Omental fat pad (tissue), 4 donors: ENCODE measurements around the gene URM1. TPM values are rescaled to one million over a fixed set of nuclear protein-coding genes. Genes with fewer than 3 reads are reported as not detected.

Source experiments
- ATAC-seq: fragments of 150-250 bp; one replicate; pipeline ENCODE4 v1.9.1; 2016; ENCODE audit warnings: mild to moderate bottlenecking, moderate library complexity; ENCODE audit not compliant: low FRiP score
- DNase-seq: peaks from one replicate; pipeline ENCODE4 v3.0.0-alpha.2; 2019; ENCODE audit warnings: low spot score
- total RNA-seq, 4 donors: library from RNA; depleted of rRNA; stranded (reverse); fragments of >200 nt; gene quantifications; one replicate each; pipeline ENCODE4 v1.1.0, GENCODE V29; 2016
- TF ChIP-seq, protein P1 (sequence below), 3 donors: fragments of 450-650 bp; IDR thresholded peaks; one replicate each; pipeline ENCODE4 v1.5.1; 2016 to 2017; ENCODE audit warnings: antibody characterized with exemption in 3 of 3, mild to moderate bottlenecking in 3 of 3, moderate library complexity in 2 of 3

The URM1 gene
- total RNA-seq, 4 donors from 2014 or later: 19.8 to 26.0 (median 23.8) TPM

DNA sequence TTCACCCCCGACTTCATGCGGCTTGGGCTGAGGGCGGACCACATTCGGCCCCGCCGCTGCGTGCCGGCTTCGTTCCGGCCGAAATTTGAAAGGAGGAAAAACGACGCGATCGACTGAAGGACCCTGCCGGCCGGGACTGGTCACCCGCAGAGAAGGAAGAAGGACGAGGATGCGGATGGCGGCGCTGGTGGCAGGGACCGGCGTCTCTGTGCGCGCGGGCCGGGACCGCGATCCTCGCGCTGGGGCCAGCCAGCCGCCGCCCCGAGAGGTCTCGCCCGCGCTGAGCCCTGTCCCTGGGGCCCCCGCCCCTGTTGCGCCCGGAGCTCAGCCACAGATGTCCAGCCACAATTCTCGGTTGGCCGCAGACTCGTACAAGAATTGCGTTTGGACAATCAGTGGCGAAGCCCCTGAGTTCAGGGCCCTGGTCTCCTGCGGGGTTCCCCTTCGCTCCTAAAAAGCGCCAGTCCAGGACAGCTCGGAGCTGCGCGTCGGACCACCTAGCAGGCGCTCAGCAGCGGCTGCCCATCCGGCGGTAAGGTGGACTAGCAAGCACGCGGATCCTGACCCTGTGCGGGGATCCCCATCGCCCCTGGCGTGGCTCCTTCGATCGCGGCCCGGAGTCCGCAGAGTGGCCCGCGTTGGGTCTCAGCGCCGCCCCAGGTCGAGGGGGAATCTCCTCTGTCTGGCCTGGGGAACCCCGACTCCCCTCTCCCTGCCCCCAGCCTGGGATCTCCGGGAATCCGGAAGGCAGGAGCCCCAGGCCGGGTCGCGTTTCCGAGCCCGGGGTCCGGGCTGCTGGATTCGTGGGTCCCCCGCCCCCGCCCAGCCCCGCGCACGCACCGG, 21.3 kb downstream of the URM1 start:
- ATAC-seq (no peak), DNase-seq (no peak)
- TF ChIP-seq, protein P1, sequence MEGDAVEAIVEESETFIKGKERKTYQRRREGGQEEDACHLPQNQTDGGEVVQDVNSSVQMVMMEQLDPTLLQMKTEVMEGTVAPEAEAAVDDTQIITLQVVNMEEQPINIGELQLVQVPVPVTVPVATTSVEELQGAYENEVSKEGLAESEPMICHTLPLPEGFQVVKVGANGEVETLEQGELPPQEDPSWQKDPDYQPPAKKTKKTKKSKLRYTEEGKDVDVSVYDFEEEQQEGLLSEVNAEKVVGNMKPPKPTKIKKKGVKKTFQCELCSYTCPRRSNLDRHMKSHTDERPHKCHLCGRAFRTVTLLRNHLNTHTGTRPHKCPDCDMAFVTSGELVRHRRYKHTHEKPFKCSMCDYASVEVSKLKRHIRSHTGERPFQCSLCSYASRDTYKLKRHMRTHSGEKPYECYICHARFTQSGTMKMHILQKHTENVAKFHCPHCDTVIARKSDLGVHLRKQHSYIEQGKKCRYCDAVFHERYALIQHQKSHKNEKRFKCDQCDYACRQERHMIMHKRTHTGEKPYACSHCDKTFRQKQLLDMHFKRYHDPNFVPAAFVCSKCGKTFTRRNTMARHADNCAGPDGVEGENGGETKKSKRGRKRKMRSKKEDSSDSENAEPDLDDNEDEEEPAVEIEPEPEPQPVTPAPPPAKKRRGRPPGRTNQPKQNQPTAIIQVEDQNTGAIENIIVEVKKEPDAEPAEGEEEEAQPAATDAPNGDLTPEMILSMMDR (IDR thresholded peaks at IDR 0.05): no peak

DNA sequence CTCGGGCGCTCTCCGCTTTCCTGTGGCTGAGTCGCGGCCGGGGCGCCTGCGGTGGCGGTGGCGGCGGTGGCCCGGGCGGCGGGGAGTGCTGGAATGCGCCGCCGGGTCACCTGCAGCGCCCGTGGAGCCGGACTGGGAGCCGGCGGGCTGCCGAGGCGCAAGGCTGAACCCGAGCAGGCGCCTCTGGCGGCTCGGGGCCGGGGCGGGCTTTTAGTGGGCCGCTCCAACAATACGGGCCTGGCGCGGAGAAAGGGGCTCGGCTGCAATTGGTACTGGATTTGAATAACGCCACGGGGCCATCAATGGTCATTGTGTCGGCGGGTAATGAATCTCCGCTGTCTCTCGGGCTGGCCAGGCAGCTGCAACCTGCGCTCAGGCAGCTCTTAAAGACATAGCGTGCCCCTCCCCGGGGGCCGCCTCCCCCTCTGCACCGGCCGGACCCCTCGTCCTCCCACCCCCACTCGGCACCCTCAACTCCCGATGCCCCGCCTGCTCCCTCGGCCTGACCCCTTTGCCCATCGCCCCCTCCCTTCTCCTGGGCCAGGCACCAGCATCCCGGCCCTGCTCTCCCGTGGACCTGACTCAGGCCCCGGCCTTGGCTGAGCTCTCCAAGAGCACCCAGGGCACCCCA, 22.1 kb downstream of the URM1 start:
- no peak for DNase-seq
- TF ChIP-seq, protein P1 (IDR thresholded peaks at IDR 0.05): no peak
- no peak for ATAC-seq

DNA sequence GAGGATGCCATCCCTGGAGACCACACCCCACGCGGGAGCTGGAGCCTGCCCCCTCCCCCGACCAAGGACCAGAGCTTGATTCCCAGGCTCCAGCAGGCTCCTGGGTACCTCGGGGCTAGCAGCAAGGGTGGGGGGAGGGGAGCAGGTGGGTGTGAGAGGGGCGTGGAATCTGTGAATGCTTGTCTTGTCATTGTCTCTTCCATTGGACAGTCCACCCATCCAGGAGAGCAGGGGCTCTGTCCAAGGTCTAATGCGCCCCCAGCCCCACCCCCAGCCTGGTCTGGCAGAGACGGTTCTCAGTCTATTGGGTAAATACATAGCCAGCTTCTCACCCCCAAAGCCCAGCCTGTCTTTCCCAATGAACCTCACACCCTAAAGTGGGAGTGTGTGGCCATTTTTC, 22.8 kb downstream of the URM1 start:
- DNase-seq (no peak), ATAC-seq (no peak)
- TF ChIP-seq, protein P1 (IDR thresholded peaks at IDR 0.05): no peak

DNA sequence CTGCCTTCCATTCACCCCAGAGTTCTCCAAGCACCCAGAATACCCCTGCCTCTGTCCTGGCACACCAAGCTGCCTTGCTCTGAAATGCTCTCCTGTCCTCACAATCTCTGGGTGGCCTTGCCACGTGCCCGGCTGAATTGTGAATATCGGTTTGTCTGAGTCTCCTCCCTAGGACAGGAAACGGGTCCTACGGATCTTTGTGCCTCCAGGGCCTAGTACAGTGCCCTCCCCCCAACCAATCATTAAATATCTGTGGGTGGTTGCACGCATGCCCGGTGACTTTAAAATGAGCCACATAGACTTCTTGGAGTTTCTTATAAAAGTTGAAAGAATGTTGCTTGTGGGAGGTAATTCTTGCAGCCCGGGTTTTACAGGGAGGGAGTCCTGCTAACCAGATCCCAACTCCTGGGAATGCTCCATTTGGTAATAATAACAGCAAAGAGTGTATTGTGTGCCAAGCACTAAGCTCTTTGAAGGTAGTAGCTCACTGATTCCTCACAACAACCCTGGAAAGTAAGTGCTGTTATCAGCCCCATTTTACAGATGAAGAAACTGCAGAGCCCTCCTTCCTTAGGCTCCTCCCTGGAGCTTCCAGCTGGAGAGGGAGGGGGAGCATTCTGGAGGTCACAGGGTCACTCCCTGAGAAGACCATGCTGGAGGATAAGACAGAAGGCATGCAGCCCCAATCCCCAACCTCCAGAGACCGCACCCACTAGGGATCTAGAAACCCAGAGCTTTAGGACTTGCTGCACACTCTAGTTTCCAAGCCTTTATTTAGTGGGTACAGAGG, 23.4 kb downstream of the URM1 start:
- ATAC-seq: no peak
- TF ChIP-seq, protein P1 (IDR thresholded peaks at IDR 0.05): no peak
- no peak for DNase-seq

DNA sequence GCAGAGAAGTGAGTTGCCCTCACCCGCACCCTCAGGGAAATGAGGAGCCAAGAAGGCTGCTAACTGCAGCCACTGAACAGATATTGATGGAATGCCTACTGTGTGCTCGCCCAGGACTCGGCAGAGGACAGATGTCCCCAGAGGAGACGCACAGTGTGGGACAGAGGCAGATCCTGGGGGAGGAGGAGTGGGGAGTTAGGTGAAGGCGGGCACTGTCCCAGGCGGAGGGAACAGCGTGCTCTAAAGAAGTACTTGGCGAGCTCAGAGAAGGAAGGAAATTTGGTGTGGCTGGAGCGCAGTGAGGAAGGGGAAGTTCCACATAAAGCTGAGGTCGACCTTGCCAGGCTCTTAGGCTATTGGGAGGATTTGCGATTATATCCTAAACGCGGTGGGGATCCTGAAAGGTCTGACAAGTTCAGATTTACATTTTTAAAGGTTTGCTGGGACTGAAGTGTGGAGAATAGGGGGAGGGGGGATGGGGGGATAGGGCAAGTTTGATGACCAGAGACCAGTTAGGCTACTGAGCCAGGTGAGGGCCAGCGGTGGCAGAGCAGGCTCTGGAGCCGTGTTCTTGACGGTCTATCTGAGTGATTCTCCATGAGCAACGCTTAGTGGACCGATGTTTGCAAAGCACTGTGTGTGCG, 25.9 kb downstream of the URM1 start:
- no peak for DNase-seq
- TF ChIP-seq, protein P1 (IDR thresholded peaks at IDR 0.05): no peak
- no peak for ATAC-seq

DNA sequence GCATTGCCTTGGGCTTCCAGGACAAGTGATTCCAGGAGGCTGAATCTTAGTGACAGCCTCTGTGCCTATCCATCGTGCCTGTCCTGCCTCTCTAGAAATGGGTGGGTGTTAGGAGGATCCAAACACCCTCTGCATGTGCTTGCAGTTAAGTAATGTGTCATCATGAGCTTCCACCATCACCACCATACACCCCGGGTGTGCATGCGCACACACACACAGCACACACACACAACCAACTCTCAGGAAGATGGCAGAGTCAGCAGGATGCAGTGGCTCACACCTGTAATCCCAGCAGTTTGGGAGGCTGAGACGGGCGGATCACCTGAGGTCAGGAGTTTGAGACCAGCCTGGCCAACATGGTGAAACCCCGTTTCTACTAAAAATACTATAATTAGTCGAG, 26.7 kb downstream of the URM1 start:
- TF ChIP-seq, protein P1 (IDR thresholded peaks at IDR 0.05): no peak
- DNase-seq (no peak), ATAC-seq (no peak)
